GM18909 (cell line): ENCODE measurements around the gene C6orf118.

ENCODE experiments used
- ATAC-seq: cut with Tn5 transposase; IDR thresholded peaks from one replicate; pipeline ENCODE4 v1.9.1; 2021; ENCODE audit warnings: mild to moderate bottlenecking; ENCODE audit not compliant: unreplicated experiment, poor library complexity

The C6orf118 gene

GRCh38 chr6:165245287-165245686 is 64.1 kb downstream of the C6orf118 start:
- ATAC-seq: no peak

- no peak for ATAC-seq
Measured at GRCh38 chr6:165244524-165245247, 64.7 kb downstream of the C6orf118 start.

- no peak for ATAC-seq
Measured at GRCh38 chr6:165243801-165244200, 65.6 kb downstream of the C6orf118 start.

- ATAC-seq: no peak
Measured at GRCh38 chr6:165236326-165236725, 73.1 kb downstream of the C6orf118 start.

GRCh38 chr6:165232731-165233488 is 76.5 kb downstream of the C6orf118 start:
- no peak for ATAC-seq

GRCh38 chr6:165231581-165232561 is 77.5 kb downstream of the C6orf118 start:
- no peak for ATAC-seq

- no peak for ATAC-seq
Measured at GRCh38 chr6:165231177-165231576, 78.2 kb downstream of the C6orf118 start.
